GM18907 (cell line): Measurements from ENCODE around the gene CHSY3.
"Not testable (repeated sequence)": the region's sequence is repeated elsewhere in the genome, so short reads cannot be mapped to it uniquely, and the experiment has no call there.

Experiments
- ATAC-seq: cut with Tn5 transposase; IDR thresholded peaks from one replicate; pipeline ENCODE4 v1.9.1; 2021; ENCODE audit warnings: mild to moderate bottlenecking, moderate library complexity; ENCODE audit not compliant: unreplicated experiment

Gene CHSY3

DNA sequence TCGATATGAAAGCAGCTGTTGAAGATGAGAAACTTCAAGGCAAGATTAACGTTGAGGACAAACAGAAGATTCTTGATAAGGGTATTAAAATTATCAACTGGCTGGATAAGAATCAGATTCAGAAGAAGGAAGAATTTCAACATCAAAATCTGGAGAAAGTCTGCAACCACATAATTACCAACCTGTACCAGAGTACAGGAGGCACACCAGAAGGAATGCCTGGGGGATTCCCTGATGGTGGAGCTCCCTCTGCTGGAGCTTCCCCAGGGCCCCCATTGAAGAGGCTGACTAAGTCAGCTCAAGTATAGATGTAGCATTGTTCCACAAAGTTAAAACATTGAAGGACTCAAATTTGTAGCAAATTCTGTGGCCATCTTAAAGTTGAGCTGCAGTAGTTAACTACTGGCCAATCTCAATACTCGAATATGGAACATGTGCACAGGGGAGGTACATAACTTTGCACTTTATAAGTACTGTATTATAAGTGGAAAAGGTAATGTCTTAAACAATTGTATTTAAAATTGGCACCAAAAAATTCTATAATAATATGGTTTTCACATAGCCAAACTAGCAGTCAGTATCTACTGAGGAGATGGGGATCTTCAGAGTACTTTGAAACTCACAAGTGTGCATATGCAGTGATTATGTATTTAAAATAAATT lies 237.5 kb downstream of the CHSY3 start:
- ATAC-seq = peak; percentile 84

DNA sequence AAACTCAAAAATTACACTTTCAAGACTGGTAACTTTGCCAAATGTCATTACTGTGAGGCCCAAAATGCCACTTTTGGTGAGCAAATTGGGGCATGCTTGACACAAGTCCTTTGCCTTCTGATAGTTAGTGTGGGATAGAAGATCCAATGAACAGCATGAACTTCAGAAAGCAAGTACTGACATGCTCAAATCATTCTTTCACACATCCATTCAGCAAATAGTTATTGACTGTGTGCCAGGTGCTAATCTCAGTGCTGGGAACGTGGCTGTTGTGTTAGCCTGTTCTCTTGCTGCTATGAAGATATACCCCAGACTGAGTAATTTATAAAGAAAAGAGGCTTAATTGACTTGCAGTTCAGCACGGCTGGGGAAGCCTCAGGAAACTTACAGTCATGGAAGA lies 247.0 kb downstream of the CHSY3 start:
- no peak for ATAC-seq

DNA sequence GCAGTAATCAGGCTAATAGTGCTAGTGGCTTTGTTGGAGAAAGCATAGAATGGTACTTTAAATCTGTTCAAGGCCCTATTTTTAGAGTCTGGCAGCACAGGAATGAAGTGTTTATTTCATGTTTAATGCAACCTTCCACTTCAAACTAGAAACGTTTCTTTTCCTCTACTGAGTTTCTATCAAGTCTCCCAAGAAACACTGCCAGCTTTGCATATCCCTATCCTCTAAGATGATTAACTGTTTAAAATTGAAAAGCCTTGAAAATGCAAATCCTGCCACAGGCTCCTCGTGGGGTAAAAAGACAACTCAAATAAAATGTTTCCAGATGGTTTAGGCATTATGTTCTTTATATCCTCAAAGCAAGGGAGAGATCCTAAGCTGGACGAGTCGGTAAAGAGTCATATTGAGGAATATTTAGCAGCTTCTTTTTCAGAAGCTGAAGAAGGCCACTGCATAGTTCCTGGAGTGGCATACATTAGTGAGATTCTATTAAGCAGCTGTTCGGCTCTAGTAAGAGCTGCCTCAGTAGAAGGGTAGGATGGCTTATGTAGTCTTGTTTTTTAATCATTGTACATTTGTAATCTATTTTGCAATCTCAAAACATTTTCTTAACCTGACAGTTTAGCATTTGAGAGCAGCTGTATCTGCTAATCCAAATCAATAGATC lies 251.2 kb downstream of the CHSY3 start:
- ATAC-seq = no peak

DNA sequence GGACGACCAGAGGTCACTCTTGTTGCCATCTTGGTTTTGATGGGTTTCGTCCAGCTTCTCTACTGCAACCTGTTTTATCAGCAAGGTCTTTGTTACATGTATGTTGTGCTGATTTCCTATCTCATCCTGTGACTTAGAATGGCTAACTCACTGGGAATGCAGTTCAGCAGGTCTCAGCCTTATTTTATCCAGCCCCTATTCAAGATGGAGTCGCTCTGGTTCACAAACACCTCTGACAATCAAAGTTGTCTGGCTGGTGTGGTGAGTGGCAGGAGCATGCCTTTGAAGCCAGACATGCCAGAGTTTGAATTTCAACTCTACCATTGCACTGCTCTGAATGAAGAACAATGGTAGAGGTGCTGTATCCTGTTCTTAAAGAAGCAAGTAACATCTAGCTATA lies 253.8 kb downstream of the CHSY3 start:
- ATAC-seq = no peak

DNA sequence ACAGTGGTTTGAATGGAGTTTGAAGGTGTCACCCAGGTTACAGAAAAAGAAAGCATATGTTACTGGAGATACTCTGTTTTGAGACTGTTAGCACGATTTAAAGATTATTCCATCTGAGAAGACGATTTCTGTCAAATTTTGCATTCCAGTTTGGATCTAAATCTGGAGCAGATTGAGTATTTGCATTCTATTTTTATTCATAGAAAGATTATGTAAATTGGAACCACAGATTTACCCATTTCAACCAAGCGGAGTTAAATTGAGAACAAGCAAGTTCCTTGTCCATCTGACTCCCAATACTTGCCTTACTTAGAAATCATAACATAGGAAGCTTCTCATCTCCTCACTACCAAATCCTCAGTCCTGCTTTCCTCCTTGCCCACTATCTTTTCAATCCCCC lies 255.7 kb downstream of the CHSY3 start:
- no peak for ATAC-seq

DNA sequence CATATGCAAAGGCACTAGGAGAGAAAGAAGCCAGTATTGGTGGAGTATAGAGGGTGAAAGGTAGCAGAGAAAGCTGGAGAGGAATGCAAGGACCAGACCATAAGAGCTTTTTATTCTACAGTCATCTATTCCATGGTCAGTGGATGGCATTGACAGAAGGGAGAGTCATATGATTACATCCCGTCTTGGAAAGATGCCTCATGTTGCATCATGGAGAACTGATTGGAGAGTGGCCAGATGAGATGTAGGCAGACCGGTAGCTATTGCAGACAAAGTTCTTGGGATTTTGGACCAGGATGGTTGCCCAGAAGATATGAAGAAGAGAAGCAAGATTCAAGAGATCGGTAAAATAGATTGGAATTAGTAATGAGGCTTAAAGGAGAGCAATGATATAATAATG lies 260.7 kb downstream of the CHSY3 start:
- no peak for ATAC-seq

DNA sequence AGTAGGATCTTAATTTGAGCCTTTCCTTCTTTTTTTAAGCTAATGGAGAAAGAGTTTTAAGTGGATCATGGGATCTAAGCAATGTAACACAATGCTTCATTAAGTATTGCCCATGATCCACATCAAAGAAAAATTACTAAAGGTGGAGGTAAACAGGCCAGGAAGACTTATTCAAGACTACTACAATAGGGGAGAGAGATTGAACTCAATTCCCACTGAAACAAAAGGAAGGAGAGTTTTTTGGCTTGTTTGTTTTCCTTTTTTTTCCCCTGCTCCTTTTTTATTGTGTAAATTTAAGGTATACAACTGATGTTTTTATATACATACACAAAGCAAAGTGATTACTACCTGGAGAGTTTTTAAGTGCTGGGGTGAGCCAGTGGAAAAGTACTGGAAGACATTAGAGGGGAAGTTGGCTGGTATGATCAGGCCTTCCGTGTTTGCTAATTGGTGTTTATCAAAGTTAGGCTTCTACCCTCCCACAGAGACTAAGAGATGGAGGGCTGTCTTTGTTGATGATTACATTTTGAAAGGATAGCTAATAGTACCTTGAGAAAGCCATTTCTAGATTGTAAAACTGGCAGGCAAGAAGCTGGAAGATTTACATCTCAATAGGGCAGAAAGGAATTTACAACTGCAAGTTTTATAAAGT lies 262.7 kb downstream of the CHSY3 start:
- ATAC-seq = no peak

DNA sequence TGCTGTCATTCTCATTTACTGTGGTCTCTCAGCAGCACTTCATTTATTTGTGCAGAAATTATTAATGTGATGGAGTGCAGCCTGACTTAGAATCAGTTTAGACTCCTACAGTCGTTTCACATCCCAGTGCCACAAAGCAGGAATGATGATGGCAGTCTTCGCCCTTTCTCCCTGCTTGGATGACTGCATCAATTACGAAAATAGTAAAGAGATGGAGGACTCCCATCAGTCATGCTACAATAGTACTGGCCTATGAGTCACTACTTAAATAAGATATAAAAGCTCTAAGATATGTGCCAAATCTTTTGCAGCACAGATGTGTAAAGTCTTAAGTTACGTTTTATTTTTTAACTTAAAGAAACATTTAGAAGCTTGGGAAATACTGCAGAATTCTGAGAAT lies 263.9 kb downstream of the CHSY3 start:
- ATAC-seq = no peak

DNA sequence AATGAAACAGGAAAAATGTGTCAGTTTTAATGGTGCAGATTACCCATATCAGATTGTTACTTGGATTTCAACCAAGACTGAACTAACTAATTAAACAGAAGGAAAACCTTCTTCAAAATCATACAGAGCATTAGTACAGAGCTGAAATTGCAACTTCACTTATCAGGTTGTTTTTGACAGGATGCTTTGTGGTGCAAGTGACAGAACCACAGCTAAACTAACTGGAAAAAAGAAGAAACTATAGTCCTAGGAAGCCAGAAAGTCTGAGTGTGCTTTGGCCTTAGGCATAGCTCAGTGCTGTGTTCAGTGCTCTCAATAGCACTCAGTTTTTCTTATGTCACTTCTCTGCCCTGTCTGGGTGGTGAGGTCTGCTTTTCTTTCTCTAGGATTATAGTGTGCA lies 267.4 kb downstream of the CHSY3 start:
- ATAC-seq = no peak

DNA sequence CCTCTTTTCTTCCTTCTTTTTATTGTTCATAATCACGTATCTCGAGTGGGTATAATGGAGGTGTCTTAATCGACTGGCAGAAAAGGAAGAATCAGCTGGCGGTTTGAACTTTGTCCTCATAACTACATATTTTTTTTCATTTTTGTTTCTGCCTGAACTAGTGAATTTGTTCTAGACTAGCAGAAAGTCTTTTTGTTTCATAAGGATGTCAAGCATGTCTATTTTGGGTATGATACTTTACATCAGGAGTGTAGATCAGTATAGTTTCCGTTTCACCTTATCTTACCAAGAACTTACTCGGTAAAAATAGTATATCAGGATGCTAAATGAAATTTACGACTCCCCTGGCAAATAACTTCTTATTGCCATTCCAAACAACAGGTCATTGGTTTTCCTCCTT lies 278.9 kb downstream of the CHSY3 start:
- ATAC-seq = no peak

DNA sequence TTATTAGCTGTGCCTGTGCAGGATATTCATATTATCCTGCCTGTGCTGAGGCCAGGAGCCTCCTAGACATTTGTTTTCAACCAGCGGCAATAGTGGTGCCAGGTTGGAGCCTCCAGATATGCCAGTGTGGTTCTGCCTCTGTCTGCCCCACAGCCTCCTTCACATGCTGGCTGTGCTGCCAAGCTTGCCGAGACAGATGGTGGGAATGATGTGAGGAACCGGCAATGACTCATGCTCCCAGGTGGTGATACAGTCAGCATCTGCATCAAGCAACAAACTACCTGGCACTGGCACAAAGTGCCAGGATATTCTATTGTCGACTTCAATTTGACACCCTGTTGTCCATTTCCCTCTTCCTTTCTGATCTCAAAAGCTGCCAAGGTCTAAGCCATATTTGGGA lies 285.7 kb downstream of the CHSY3 start:
- ATAC-seq = no peak

DNA sequence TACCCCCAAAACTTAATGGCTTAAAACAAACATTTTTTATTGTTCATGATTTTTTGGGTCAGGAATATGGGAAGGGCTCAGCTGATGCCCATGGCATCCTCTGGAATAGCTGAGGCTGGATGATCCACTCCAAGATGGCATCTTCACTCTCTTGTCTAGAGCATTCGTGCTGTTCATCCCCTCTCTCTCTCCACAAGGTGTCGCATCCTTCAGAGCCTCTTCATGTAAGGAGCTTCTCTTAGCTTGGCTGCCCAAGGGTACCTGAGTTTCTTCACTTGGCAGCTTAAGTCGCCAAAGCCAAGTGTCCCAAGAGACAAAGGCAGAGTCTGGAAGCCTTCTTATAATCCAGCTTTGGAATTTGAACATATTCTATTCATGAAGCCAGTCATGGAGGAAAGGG lies 294.7 kb downstream of the CHSY3 start:
- no peak for ATAC-seq

DNA sequence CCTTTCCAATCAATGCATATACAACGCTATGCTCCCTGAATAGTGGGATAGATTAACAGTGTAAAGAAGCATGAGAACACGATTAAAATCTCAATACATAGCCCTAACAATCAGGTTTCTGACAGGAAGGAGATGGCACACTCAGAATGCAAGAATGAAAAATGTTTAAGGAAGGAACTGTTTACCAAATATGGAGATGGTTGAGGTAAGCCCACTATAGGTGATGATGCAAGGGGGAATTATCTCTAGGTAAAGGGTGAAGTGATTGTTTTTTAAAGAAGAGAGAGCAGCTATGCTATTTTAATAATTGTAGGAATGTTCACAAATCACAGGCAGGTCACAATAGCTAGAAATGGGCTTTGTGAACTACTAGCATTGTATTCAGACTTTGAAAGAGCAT lies 302.4 kb downstream of the CHSY3 start:
- ATAC-seq = no peak

DNA sequence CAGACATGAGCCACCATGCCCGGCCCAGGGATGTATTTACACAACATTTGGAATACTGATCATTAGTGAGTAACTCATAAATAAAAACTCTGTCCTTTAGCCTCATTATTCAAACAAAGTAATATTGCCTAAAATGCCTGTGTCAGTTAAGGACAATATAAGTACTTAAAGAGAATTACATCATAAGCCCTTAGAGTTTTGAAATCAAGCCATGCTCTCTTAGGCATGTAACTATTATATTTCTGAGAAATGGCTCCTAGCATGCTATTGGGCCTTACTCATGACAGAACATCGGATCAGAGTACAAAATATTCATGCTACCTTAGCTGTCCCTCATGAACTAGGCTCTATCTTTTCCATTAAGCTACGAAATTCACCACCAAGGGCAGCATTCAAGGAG lies 309.3 kb downstream of the CHSY3 start:
- ATAC-seq = no peak

DNA sequence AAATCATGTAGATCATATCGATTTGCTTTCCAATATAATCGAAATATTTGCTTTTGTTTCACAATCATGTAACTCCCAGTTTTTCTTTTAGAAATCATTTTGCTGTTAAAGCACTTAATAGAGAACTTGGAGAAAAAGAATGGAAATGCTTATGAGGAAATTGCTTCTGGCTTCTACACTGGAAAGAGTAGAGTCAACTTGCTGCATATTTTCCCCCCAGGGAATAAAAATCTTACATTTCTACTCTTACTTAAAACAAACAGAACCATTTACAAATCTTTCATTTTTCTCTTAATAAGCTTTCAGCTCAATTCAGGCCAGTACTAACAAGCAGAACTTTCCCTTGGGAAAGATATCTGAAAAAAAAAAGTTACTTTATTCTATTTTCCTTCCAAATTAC lies 312.0 kb downstream of the CHSY3 start:
- ATAC-seq = no peak

DNA sequence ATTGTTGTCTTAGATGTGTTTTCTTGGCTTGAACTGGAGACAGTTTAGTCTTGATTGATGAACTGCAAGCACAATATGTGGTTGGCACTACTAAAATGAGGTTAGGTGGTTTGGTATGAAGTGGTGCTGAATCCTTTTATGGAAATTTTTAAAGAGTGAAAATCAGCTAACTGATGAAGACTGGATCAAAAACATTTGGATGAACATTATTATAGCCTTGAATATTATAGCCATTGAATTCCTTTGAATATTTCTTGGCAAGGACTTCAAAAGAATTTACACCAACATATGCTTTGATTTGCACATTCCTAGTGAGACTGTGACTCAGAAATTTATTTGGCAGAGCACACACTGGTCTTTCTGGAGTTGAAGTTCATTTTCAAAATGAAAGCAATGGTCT lies 318.3 kb downstream of the CHSY3 start:
- no peak for ATAC-seq

DNA sequence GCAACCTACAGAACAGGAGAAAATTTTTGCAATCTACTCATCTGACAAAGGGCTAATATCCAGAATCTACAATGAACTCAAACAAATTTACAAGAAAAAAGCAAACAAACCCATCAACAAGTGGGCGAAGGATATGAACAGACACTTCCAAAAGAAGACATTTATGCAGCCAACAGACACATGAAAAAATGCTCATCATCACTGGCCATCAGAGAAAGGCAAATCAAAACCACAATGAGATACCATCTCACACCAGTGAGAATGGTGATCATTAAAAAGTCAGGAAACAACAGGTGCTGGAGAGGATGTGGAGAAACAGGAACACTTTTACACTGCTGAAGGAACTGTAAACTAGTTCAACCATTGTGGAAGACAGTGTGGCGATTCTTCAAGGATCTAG lies 322.3 kb downstream of the CHSY3 start:
- not testable (repeated sequence) for ATAC-seq

DNA sequence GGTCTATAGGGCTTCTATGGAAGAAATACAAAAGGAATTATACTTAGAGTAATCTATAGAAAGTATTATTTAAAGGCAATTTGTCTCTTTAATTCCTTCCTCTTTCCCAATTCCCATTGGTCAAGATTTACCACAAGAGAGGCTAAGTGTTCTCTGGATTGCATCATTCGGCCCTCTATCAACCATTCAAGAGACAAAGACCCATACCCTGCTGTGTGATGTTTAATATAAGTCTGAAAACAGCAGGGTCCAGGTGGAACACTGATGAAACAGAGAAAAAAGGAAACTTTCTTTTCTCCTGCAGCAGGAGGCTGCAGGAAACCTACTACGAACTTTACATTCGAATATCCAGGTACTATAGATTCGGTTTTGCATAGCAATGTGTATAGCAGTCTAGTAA lies 323.4 kb downstream of the CHSY3 start:
- no peak for ATAC-seq

DNA sequence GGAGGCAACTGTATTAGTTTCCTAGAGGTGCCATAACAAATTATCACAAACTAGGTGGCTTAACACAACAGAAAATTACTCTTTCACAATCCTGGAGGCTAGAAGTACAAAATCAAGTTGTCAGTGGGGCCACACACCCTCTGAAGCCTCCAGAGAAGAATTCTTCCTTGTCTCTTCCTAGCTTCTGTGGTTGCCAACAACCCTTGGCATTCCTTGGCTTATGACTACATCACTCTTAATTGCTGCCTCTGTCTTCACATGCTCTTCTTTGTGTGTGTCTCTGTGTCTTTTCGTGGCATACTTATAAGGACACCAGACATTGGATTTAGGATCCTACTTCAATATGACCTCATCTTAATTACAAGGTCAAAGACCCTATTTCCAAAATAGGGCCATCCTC lies 327.5 kb downstream of the CHSY3 start:
- ATAC-seq = no peak

DNA sequence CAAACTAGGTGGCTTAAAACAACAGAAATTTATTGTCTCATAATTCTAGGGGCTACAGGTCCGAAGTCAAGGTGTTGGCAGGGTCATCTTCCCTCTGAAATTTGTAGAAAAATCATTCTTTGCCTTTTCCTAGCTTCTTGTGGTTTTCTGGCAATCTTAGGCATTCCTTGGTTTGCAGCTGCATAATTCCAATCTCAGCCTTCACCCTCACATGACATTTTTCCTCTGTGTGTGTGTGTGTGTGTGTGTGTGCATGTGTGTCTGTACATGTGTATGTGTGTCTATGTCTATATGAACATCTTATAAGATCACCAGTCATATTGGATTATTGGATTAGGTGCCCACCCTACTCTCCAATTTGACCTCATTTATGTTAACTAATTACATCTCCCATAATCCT lies 330.6 kb downstream of the CHSY3 start:
- ATAC-seq = no peak
